ENCODE data around the gene KDM2A. TPM values are rescaled to one million over a fixed set of nuclear protein-coding genes. Genes with fewer than 3 reads are reported as not detected.

Gene KDM2A
- total RNA-seq = 10 to 100 TPM; 47.0 to 64.1 (median 61.9) TPM

DNA sequence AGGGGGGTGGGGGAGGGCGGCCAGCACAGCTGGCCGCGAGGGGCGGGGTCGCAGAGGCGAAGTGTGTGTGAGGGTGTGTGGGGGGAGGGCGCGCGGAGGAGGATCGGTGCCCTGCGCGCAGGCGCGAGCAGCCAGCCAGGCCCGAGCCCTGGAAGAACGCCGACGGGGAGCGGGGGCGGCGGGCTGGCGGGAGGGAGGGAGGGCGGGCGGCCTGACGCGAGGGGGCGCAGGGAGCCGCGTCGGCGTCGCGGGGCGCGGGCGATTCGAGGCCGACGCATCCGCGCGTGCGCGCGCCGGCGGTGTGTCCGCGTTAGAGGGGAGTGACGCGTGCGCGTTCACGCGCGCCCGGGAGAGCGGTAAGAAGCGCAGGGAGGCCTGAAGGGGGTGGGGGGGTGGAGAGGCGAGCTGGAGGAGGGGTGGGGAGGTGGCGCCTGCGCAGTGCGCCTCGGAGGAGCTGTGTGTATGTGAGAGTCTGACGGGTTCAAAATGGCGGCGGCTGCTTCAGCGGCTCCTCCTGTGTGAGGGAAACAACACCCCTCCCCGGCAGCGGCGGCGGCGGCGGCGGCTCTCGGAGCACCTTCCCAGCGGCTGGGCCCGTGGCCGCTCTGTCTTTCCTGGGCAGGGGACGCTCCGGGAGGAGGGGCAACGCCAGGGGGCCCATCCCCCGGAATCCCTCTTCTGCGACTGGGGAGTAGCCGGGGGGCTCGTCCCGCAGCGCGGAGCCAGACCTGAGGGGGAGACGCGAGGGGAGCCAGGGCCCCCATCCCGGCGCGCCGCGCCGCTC, at the start of gene KDM2A:
Gene KDM2A, plus strand, starts transcription at position 463 of the 784 bp plus-strand sequence. CDS start 2,054 bp downstream, outside the sequence.
- DNase-seq (ENCODE audit: low spot score in 2 of 2) = peak; percentile 99
- TF ChIP-seq POLR2A (IDR thresholded peaks at IDR 0.05) (peak; percentile 26), POLR2AphosphoS5 (IDR thresholded peaks at IDR 0.05) (peak; percentile 27 to 58 (median 34))
- TF ChIP-seq, protein P1, sequence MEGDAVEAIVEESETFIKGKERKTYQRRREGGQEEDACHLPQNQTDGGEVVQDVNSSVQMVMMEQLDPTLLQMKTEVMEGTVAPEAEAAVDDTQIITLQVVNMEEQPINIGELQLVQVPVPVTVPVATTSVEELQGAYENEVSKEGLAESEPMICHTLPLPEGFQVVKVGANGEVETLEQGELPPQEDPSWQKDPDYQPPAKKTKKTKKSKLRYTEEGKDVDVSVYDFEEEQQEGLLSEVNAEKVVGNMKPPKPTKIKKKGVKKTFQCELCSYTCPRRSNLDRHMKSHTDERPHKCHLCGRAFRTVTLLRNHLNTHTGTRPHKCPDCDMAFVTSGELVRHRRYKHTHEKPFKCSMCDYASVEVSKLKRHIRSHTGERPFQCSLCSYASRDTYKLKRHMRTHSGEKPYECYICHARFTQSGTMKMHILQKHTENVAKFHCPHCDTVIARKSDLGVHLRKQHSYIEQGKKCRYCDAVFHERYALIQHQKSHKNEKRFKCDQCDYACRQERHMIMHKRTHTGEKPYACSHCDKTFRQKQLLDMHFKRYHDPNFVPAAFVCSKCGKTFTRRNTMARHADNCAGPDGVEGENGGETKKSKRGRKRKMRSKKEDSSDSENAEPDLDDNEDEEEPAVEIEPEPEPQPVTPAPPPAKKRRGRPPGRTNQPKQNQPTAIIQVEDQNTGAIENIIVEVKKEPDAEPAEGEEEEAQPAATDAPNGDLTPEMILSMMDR (IDR thresholded peaks at IDR 0.05) = no peak
- H3K36me3 ChIP-seq = no peaks in the 10 kb centered on the region
- peak within 1 kb of the TSS; percentile 86 to 98 (median 96) for H3K4me3 ChIP-seq
- no peaks in the 10 kb centered on the region for H3K9me3 ChIP-seq
- no peaks in the 10 kb centered on the region for H3K27me3 ChIP-seq
- H3K27ac ChIP-seq = peak within 1 kb of the TSS; percentile 99
- no peaks in the 10 kb centered on the region for H3K4me1 ChIP-seq
- intact Hi-C loops (cut with DNase I; ENCODE audit: low total_unique reads) = no loop called here

DNA sequence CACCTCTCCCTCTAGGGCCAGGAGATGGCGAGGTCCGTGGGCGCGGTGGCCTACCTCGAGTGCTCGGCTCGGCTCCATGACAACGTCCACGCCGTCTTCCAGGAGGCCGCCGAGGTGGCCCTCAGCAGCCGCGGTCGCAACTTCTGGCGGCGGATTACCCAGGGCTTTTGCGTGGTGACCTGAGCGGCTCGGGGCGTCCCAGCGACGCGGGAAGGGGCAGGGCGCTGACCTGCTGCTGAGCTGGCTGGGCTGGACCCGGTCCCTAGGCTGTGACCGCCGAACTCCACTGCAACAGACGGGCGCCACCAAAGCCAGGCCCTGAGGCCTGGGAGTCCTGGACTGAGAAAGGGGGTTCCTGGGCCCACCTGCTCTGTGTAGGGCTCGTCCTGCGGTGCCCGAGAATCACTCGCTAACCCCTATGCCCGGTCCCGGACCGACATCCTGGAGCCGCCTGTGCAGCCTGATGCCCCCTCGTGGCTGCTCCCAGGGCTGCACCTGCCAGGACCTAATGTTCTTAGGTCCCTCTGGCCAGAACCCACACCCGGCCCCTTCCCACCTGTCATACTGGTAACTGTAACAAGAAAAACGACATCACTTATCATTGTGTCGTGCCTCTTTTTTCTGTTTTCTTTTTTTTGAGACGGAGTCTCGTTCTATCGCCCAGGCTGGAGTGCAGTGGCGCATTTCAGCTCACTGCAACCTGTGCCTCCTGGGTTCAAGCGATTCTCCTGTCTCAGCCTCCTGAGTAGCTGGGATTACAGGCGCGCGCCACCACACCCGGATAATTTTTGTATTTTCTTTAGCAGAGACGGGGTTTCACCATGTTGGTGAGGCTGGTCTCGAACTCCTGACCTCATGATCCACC, 47.4 kb upstream of the KDM2A start:
- Histone ChIP-seq H3K9me3 (no peaks in the 10 kb centered on the region), H3K36me3 (no peaks in the 10 kb centered on the region), H3K27me3 (no peaks in the 10 kb centered on the region), H3K4me3 (peak overlapping the region in 2 of 3 donors; percentile 23 to 33), H3K4me1 (no peaks in the 10 kb centered on the region), H3K27ac (no peak overlapping the region)
- no peak for TF ChIP-seq POLR2A (IDR thresholded peaks at IDR 0.05)
- TF ChIP-seq, protein P1 (IDR thresholded peaks at IDR 0.05) = peak; percentile 41 to 61 (median 46)
- no peak for DNase-seq (ENCODE audit: low spot score in 2 of 2)
- intact Hi-C loops (cut with DNase I; ENCODE audit: low total_unique reads) = no loop called here

DNA sequence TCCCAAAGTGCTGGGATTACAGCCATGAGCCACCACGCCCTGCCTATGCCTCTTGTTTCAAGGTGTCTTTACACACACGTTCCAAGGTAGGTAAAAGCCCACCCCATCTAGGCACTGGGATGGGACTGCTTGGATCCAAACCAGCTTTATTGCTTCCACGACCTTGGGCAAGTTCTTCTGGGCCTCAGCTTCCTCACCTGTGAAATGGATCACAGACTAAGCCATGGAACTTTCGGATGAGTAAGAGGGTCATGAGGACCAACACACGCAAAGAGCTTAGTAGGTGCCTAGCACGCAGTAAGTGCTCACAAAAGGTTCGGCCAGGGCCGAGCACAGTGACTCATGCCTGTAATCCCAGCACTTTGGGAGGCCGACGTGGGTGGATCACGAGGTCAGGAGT, 46.8 kb upstream of the KDM2A start:
- H3K4me1 ChIP-seq = no peaks in the 10 kb centered on the region
- no peak for DNase-seq (ENCODE audit: low spot score in 2 of 2)
- no peaks in the 10 kb centered on the region for H3K36me3 ChIP-seq
- intact Hi-C loops (cut with DNase I; ENCODE audit: low total_unique reads) = no loop called here
- no peaks in the 10 kb centered on the region for H3K27me3 ChIP-seq
- no peak overlapping the region for H3K27ac ChIP-seq
- TF ChIP-seq, protein P1 (IDR thresholded peaks at IDR 0.05) = no peak
- TF ChIP-seq POLR2A (IDR thresholded peaks at IDR 0.05) (no peak), POLR2AphosphoS5 (IDR thresholded peaks at IDR 0.05) (no peak)
- H3K4me3 ChIP-seq = no peak overlapping the region
- H3K9me3 ChIP-seq = no peaks in the 10 kb centered on the region

DNA sequence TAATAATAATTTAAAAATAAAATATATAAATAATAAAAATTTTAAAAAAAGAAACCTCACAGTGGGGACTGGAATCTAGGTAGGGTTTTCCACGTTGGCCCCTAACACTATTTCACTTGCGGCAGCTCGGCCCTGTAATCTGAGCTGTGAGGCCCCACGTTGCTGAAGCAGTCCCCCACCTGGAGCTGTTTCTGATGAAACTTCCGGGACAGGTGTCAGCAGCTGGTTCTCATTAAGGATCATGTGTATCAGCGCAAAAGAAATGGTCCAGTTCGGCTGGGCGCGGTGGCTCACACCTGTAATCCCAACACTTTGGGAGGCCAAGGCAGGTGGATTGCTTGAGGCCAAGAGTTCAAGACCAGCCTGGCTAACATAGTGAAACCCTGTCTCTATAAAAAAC, 45.2 kb upstream of the KDM2A start:
- intact Hi-C loops (cut with DNase I; ENCODE audit: low total_unique reads) = no loop called here

More for the DNA sequence above, 45.2 kb upstream of the KDM2A start:
- Histone ChIP-seq H3K27me3 (no peaks in the 10 kb centered on the region), H3K4me3 (no peak overlapping the region), H3K9me3 (no peaks in the 10 kb centered on the region), H3K4me1 (no peaks in the 10 kb centered on the region), H3K36me3 (no peaks in the 10 kb centered on the region), H3K27ac (no peak overlapping the region)
- DNase-seq (ENCODE audit: low spot score in 2 of 2) = no peak
- TF ChIP-seq, protein P1 (IDR thresholded peaks at IDR 0.05) = no peak
- TF ChIP-seq POLR2A (IDR thresholded peaks at IDR 0.05) (no peak), POLR2AphosphoS5 (IDR thresholded peaks at IDR 0.05) (no peak)
